Amniotic stem cell (primary cell): ENCODE results near the gene CMKLR1.
A peak's percentile ranks its signal among the peaks of the same experiment; 100 is the strongest.

ENCODE experiments used
- DNase-seq: peaks from one replicate; lab custom pipeline; 2025; lab: John Stamatoyannopoulos, UW

CMKLR1 gene

DNA sequence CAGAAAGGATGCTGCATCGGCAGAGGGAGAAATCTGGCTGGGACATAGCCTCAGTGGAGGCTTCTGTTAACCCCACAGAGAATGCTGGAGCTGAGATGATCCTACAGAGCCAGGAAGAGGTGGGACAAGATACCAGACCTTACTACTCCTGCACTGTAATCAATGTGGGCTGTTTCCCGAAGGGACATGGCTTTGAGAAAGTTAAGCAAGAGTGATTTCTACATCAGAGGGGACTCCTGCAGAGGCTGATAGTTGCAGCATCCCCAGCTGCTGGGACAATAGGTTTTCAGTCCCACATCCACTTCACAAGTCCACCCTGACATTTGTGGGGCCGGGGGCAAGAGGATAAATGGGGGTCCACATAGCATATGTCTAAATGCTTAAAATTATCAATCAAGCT lies 22.5 kb upstream of the CMKLR1 start:
- no peak for DNase-seq

DNA sequence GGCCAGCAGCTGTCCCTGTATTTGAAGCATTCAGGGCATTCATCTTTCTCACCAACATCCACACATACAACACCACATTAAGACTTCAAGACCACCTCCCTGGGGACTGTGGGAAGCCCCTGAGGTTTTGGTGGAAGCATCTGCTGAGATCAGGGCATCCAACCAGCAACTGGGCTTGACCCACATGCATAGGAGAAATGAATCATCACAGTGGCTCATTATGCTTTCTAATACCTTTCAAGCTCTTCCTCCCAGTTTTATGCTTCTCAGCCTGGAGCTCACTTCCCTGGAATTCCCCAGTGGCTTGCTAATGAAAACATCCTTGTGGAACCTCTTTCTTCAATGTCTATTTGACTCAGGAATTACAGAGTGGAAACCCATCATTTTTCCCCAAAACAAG lies 21.4 kb upstream of the CMKLR1 start:
- DNase-seq: peak; percentile 23

DNA sequence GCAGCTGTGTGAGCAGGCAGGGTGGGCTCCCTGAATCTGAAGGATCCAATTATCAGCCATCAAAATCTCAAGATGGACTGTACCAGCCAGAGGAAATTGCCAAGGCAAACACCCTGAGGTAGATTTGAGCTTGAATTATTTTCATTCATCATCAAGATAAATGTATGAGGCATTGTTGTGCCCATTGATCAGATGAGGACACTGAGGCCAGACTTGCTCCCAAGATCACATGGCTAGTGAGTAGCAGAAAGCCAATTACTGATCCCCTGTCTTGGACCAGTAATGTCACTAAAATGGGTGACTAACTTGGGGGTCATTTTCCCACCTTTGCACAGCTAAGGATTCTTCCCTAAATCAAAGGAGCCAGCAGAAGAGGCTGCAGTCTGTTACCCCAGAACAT lies 20.9 kb upstream of the CMKLR1 start:
- no peak for DNase-seq

DNA sequence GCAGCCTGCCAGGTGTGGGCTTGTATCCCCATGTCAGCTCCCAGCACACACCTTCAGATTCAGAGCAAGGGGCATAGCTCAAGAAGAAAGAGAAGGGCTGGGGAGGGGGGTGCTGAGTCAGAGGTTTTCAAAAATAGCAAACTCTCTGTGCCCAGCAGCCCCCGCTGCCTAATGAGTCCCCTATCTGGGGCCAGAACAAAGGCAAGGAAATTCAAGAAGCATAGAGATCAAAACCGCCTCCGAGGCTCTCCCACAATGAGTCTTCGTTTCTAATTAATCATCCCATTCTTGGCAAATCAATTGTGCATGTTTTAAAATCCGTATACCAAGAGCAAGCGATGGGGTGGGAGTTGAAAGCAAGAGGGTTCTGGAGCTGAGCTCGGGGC lies 19.5 kb upstream of the CMKLR1 start:
- DNase-seq: no peak

DNA sequence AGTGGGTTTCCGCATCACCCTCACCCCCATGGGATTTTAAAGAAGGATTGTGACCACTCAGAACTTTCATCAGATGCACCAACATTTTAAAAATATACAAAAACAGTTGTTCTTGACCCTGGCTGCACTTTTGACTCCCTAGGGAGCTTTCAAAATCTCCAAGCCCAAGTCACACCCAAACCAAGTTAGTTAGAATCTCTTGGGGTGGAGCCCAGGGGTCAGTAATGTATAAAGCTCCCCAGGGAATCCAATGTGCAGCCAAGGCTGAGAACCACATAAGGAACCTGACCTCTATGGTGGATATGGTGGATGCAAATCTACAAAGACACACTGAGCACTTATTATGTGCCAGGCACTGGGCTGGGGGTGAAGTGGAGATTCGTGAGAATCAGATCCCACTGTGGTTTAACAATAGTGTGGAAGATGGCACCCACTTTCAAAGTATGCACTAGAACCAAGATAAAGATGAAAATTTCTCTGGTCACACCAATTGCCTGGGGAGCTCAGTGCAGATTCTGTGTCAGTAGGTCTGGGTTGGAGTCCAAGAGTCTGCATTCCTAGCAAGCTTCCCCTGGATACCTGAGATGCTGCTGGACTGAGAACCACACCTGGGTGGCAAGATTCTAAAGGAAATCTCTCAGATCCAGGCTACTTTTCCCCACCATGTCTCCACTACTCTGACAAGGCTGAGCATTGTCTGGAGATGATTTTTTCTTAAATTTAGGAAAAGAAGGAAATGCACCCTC lies 18.9 kb upstream of the CMKLR1 start:
- DNase-seq: no peak

DNA sequence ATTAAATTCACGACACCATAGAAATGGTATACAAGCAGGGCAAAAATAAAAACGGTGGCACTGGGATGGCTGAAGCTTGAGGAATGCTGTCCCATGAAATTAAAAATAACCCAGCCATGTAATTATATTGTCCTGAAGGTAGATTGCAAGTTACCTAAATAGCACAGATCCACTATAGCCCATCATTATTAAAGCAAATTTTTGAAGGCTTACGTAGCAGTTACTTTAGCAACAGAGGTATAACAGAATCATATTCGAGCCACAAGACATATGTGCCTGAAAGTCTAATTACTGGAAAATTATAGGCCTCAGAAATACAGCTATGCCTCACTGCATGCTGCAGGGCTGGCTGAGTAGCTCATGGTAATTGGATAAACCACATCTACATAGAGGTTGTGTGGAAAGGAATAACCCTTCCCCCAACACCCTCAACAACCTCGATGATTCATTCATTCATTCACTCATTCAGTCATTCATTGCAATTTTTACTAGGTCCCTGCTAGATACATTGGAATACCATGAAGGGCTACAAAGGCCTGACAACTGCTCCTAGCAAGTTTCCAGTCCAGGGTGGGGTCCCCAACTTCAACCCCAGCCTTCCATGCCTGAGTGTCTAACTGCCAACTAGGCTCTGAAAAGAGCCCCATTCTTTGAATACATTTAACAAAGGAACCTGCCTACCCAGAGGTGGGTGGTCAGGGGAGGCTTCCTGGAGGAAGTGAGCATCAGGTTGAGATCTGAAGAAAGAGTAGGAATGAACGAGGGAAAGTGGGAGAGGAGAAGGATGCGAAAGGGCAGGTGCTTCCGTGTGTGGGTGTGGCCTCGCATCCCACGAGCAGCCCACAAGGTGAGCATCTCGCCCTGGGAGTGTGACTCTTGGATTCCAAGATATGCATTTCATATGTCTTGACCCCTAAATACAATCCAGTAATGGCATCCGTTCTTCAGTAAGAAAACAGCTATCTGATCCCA lies 18.0 kb upstream of the CMKLR1 start:
- DNase-seq: no peak

DNA sequence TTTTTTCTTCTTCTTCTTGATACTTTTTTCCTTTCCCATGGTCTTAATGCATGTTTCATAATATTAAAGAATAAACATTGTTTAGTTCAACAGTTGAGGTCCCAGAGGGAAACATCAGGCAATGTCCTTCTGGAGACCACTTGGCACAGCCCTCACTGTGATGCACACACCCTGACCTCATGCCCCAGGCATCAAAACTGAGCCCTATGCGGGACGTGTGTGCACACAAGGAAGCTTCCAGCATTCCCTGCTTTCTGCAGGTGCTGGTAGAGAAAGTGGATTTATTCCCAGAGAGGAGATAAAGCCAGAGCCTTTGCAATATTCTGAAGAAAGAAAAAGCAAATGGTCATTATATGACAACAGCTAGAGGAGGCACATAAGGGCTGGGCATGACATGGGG lies 16.0 kb upstream of the CMKLR1 start:
- DNase-seq: no peak

DNA sequence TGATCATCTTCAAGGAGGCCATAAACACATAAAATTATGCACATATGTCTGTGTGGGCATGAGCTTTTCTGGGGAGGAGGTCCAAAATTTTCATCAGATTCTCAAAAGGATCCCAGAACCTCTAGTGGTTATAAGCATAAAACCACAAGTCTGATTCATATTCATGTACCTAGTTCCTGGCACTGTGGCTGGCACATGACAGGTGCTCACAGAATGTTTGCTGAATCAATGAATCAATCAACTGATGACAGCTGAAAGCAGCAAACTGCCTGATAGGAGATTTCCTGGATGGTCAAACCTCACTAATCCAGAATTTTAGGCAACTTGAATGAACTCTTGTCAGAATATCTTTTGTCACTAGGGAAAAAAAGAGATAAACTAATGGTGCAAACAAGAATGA lies 13.5 kb upstream of the CMKLR1 start:
- DNase-seq: no peak

DNA sequence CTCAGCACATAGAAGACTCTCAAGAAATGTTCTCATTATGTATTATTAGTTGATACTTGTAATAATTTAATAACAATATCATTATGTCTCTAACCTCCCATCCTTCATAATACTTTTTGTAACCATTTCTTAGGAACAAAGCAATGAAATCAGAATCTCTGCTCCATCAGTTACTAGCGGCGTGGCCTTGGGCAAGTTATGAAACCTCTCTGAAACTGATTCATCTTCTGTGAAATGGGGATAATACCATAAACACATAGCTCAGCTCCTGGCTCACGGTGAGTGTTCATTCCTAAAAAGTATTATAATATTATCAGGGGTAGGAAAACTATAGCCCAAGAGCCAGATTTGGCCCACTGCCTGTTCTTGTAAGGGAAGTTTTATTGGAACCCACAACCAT lies 11.4 kb upstream of the CMKLR1 start:
- no peak for DNase-seq

DNA sequence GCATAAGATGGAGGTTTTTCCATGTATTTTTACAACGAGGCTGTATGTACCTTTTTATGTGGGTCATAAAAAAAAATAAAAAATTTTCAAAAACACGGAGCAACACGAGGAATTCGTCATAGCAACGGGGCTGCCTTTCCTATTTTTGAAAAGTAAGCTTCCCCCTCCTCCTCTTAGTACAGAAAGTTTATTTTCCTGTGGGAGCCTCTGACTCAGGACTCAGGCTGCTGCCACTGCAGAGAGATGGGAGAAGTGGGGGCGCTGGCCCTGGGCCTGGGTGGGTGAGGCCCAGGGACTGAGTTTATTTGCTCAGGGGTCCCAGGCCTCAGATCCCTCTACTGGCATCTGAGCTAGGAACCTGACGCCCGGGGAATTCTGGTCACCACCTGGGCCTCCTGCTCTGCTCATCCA lies 10.2 kb upstream of the CMKLR1 start:
- no peak for DNase-seq

DNA sequence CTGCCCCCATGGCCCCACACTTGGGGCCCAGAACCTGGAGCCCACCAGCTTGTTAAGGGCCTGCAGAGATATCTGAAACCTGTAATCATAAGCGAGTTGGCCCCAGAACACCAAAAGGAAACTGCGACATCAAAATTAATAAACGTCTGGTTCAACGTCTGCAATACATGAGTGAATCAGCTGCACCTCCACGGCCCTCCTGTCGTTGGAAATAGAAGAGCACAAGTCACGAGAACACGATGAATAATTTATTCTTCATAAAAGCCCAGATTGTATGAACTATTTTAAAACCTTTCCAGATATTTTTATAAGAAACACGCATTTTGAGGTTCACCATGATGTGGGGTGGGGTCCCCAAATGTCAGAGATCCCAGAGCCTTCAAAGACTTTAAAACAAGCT lies 9.7 kb upstream of the CMKLR1 start:
- DNase-seq: no peak

DNA sequence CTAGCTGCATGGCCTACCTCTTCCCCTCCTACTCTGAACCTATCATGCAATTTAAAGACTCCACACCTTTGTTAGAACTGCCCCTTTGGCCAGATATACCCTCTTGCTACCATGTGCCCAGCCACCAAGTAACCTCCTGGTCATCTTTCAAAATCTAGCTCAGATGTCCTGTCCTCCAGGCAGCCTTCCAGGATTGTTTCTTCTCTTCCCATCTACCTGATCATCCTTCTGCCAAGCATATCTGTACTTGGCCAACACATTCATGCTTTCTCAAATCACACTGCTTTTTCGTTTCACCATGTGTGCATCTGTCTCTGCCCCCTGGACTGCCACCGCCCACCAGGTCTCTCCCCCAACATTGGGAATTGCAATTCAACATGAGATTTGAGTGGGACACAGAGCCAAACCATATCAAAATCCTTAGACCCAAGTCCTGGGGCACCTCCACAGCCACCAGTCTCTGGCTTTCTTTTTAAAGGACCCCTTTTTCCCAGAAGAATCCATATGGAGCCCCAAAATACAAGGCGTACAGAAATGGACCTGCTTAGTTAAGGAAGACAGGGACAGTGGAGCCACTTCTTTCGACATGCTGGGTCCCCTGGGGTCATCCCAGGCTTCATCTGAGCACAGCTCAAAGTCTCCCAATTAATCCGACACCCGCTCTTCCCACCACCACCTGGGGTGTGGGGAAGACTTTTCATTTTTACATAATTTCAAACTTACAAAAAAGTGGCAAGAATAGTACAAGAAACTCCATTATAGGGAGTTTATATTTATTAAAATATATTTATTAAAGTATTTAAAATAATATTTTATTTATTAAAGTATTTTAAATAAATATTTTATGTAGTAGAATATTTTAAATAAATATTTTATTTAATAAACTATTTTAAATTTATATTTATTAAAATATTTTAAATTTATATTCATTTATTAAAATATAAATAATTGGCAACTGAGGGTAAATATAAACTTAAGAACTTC lies 7.9 kb upstream of the CMKLR1 start:
- DNase-seq: no peak

DNA sequence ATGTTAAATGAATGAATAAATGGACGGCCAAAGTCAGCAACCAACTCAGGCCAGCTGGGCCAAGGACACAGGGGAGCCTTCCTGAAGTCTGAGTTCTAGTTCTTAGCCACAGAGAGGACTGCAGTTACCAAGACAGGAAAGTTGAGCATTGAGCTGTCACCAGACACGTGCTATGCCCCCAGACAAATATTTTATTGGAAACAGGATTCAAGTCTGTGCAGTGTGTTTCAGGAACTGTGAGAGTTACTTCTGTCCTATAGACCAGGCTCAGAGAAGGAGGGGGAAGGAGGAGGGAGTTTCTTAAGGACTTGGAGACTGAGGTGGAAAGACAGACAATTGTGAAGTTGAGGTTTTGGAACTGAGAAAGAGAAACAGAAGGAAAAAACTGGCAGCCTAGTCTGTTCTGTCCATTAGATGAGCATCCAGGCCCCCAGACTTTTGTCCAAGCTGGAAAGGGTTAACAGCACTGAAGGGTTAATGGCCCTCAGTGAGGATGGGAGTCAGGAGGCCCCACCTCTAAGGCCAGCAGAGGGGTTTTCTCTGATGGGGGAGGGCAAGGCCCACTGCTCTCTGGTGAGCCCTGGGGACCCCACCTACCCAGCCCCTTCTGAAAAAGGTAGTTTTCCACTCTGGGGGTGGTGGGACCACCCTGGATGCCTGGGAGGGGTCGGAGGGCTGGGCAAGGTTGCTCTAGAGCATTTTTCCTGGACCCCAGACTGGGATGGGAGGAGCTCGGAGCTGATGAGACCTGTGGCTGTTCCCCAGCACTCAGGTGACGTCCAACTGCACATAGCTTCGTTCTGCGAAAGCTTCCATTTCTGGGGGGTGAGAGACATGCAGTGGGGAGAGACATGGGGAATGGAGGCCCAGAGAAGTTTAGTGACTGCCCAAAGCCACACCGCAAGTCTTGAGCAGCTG lies 6.9 kb upstream of the CMKLR1 start:
- no peak for DNase-seq

DNA sequence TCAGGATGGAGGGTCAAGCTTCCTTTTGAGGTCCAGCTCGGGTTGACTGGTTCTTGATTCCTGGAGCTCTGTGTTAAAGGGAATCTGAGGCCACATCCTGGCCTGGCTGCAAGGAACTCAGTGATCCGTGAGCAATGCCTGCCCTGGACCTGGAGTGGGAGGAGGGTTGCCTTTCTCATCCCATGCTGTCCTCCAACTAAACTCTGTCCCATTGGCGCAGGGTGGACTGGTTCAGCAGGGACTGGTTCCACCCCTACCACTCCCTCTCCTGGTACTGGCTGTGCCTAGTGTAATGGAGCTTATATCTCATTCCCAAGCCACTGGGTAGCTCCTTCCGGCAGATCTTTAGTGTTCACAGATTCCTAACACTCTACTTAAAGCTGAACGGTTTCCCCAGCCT lies 3.9 kb upstream of the CMKLR1 start:
- DNase-seq: peak; percentile 39

DNA sequence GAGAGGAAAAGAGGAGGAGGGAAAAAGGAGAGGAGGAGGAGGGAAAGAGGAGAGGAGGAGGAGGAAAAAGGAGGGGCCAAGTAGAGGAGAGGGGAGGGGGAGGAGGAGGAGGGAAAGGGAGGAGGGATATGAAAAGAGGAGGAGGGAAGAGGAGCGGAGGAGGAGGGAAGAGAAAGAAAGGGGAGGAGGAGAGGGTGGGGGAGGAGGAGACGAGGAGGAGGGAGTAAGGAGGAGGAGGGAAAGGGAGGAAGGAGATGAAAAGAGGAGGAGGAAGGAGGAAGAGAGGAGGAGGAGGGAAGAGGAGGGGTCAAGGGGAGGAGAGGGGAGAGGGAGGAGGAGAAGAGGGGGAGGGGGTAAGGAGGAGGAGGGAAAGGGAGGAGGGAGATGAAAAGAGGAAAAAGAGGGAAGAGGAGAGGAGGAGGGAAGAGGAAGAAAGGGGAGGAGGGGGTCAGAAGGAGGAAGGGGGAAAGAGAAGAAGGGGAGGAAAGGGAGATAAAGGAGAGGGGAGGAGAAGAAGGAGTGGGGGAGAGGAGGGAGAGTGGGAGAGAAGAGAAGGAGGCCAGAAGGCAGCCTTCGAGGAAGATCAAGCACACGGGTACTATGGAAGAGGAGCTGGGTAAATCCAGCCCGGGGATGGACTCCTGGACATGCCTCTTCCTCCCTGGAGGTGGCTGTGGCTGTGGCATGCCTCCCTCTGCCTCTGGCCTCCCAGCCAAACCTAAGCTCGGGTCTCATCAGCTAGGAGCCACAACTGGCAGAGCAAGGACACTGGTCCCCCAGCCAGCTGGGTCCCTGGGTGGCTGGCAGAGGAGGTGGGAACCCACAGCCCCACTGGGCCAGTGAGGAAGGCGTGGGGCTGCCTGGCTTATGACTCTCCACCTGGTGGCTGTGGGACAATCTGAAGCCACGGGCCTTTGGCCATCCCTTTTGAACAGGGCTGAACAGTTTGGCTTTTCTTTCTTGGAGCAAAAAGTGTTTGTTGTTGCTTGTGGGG lies 3.0 kb upstream of the CMKLR1 start:
- no peak for DNase-seq

DNA sequence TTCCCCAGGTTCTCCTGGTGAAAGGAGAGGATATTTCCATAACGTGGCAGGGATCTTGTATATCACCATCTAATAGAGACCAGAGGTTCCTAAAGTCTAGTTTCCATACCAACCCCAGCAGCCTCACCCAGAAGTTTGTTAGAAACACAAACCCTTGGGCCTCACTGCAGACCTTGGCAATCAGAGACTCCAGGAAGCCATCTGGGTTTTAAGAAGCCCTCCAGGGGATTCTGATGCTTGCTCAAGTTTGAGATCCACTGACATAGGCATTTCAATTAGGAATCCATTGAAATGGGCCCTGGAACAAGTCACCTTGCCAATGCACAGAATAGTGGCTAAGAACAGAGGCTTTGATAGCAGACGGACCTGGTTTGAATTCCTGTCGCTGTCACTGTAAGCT lies 2.2 kb upstream of the CMKLR1 start:
- DNase-seq: no peak

DNA sequence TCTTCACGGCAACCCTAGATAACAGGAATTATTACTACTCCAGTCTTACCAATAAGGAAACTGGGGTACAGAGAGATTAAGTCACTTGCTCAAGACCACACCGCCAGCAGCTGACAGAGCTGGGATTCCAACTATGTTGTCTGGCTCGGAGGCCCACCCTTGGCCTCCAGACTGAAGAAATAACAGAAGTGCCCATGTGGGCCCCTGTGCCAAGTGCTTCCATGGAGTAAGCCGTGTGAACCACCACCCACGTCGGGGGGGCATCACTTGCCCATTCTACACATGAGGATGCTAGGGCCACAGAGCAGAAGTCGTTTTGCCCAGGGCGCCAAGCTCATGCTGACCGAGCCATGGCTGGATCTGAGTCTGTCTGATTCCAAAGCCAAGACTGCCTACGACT lies 926 bp upstream of the CMKLR1 start:
- DNase-seq: no peak

DNA sequence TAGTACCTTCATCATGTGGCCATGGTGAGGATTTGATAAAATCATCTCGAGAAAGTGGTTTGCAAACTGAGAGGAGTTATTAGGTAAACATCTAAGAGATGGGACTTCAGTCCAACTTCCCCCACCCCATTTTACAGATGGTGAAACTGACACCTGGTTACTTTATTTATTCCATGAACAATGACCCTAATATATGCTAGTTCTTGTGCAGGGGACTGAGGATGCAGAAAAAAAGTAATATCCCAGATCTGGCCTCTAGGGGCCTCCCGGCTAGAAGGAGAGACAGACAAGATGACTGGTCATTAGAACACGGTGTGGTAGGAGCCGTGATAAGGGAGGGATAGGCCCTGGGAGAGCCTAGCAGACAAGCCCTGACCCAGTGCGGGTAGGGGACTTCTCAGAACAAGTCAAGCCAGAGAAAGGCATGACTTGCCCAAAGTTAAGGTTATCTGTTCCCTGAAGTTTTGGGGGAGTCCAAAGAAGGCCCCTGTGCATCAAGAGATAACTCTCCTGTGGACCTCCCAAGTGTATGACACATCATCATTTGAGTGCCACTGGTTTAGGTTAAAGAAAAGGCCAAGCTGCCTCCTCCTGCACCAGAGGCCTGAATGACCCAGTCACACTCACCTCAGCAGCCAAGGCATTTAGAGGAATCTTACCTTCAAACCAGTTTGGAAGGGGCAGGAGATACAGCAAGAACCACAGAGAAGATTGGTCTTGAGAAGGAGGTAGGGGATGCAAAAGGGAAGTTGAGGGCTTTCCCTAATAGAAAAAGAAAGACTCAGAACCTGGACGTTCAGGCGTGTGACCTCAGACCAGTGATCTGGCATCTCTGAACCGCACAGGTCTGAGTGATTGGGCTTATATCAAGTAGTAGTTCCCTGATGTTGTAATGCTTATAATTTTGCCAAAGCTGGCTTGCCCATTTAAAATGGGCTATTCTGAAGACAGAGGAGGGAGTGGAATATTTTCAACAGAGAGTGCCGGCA lies 1.6 kb downstream of the CMKLR1 start:
- DNase-seq: no peak
